Cardiac fibroblast (primary cell): Measurements from ENCODE around the gene HFM1.
"Not testable (repeated sequence)": the region's sequence is repeated elsewhere in the genome, so short reads cannot be mapped to it uniquely, and the experiment has no call there.

ENCODE experiments used
- DNase-seq, 2 donors: peaks; one replicate each; pipeline versions ENCODE4 v3.0.0 to v3.0.0-alpha.2; 2010; ENCODE audit warnings: low read depth in 2 of 2
- H3K4me3 ChIP-seq, 2 donors: replicated peaks in 1 of 2; 1 replicate in 1 of 2; 2 replicates in 1 of 2; pipeline ENCODE4 v1.5.1; 2011; ENCODE audit warnings: low read depth in 2 of 2, low read length in 2 of 2, mild to moderate bottlenecking in 2 of 2, moderate library complexity in 1 of 2
- CTCF ChIP-seq: IDR thresholded peaks from one replicate; pipeline ENCODE4 v1.5.1; 2011; ENCODE audit warnings: low read depth, mild to moderate bottlenecking, low read length, inconsistent platforms

The HFM1 gene, protein sequence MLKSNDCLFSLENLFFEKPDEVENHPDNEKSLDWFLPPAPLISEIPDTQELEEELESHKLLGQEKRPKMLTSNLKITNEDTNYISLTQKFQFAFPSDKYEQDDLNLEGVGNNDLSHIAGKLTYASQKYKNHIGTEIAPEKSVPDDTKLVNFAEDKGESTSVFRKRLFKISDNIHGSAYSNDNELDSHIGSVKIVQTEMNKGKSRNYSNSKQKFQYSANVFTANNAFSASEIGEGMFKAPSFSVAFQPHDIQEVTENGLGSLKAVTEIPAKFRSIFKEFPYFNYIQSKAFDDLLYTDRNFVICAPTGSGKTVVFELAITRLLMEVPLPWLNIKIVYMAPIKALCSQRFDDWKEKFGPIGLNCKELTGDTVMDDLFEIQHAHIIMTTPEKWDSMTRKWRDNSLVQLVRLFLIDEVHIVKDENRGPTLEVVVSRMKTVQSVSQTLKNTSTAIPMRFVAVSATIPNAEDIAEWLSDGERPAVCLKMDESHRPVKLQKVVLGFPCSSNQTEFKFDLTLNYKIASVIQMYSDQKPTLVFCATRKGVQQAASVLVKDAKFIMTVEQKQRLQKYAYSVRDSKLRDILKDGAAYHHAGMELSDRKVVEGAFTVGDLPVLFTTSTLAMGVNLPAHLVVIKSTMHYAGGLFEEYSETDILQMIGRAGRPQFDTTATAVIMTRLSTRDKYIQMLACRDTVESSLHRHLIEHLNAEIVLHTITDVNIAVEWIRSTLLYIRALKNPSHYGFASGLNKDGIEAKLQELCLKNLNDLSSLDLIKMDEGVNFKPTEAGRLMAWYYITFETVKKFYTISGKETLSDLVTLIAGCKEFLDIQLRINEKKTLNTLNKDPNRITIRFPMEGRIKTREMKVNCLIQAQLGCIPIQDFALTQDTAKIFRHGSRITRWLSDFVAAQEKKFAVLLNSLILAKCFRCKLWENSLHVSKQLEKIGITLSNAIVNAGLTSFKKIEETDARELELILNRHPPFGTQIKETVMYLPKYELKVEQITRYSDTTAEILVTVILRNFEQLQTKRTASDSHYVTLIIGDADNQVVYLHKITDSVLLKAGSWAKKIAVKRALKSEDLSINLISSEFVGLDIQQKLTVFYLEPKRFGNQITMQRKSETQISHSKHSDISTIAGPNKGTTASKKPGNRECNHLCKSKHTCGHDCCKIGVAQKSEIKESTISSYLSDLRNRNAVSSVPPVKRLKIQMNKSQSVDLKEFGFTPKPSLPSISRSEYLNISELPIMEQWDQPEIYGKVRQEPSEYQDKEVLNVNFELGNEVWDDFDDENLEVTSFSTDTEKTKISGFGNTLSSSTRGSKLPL (N-terminal part only)

DNA sequence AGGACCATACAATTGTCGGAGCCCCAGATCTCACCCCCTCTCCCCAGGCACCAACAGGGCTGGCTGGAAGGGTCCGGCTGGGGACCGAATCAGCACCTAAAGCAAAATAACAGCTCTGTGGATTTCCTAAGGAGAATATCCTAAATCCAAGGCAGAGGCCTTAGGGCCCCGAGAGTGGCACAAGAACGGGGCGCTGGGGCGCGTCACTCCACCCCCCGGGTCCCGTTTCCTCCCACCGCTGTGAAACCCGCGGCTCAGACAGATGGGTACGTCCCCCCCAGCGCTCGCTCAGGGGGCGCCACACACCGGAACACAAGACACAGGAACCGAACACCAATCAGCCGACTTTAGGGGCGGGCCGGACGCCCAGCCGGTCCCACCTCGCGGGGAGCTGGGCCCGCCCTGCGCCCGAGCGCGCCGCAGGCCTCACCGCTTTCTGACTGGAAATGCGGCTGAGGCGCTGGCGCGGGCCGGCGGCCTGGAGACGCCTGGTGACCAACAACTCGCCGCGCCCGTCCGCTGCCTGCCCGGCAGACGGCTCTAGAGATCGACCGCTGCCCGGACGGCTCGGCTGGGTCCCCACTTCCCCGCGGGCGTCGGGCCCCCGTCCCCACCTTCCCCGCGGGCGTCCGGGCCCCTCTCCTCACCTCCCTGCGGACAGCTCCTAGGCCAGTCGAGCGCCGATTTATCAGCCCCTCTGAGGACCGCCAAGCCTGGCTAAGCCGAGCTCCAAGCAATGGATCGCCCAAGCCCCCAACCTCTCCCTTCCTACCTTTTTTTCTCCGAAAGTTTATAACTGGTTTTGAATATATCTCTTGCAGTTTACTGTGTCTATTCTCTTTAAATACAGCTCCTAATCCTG is at the start of gene HFM1:
Gene HFM1 (minus strand): TSS at position 687 of the 862 bp plus-strand sequence. CDS start 3,755 bp downstream, outside the sequence.
- TF ChIP-seq CTCF: no peak
- peak; percentile 77 to 86 for DNase-seq
- peak within 1 kb of the TSS; percentile 65 for H3K4me3 ChIP-seq

DNA sequence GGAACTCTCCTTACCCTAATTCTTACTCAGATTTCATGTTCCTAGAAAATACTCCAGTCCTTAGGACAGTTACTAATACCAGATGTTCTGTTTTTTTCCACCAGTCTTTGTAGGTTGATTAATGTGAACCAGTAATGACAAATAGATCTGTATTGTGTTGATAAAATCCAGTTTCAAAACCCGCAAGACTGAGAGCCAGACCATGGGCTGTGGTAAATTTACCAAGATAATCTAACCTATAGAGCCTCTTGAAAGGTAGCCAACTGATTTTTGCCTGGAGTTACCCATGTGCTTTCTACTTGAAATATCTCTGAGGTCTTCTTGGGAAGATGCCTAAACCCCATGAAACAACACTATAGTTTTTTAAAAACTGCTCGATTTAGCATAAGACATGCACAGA is 49.5 kb upstream of the HFM1 start:
- no peak for TF ChIP-seq CTCF
- H3K4me3 ChIP-seq: no peak overlapping the region

DNA sequence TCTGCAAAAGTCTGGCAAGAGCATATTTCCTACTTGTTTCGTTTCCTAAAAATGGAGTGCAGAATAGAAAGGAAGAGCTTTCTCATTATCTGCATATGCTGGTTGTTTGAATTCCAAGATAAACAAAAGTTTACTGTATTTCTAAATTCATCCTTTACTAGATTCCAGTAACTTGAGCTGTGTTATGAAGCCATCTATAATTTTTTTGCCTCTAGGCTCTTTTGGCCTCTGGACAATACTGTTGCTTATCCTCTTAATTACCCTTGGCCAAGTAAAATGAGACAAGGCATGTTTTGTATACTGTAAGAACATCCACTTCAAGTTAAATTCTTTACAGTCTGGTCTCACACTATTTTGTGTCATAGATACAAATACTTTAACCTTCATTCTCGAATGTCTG is 45.6 kb upstream of the HFM1 start:
- peak; percentile 21 to 74 for DNase-seq
- no peak for TF ChIP-seq CTCF
- no peak overlapping the region for H3K4me3 ChIP-seq

More for the DNA sequence above, 49.5 kb upstream of the HFM1 start:
- peak in 1 of 2 donors; percentile 49 for DNase-seq

DNA sequence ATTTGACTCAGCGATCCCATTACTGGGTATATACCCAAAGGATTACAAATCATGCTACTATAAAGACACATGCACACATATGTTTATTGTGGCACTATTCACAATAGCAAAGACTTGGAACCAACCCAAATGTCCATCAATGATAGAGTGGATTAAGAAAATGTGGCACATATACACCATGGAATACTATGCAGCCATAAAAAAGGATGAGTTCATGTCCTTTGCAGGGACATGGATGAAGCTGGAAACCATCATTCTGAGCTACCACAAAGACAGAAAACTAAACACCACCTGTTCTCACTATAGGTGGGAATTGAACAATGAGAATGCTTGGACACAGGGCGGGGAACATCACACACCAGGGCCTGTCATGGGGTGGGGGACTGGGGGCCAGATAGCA is 43.1 kb upstream of the HFM1 start:
- H3K4me3 ChIP-seq, DNase-seq: not testable (repeated sequence)

DNA sequence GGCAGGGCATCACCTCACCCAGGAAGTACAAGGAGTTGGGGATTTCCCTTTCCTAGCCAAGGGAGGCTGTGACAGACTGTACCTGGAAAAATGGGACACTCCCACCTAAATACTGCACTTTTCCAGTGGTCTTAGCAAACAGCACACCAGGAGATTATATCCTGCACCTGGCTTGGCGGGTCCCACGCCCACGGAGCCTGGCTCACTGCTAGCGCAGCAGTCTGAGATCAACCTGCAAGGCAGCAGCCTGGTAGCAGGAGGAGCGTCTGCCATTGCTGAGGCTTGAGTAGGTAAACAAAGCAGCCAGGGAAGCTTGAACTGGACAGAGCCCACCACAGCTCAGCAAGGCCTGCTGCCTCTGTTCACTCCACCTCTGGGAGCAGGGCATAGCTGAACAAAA is 37.3 kb upstream of the HFM1 start:
- not testable (repeated sequence) for H3K4me3 ChIP-seq, DNase-seq

GRCh38 chr1:91440847-91441246 is 36.2 kb upstream of the HFM1 start:
- TF ChIP-seq CTCF: peak; percentile 26
- no peak overlapping the region for H3K4me3 ChIP-seq
- DNase-seq: peak; percentile 26 to 59

- TF ChIP-seq CTCF: no peak
- H3K4me3 ChIP-seq: no peak overlapping the region
- DNase-seq: no peak
These were observed 34.4 kb upstream of the HFM1 start for GRCh38 chr1:91439016-91439415.
